PC-9 (cell line): ENCODE results near the gene SPINT3. TPM values are rescaled to one million over a fixed set of nuclear protein-coding genes. Genes with fewer than 3 reads are reported as not detected.

ENCODE experiments used
- BruUV-seq: library from RNA; stranded (reverse); fragments of 400-500 nt; replicated peaks from 2 replicates; lab custom pipeline; 2021; lab: Mats Ljungman, UMichigan
- CTCF ChIA-PET: fragments of 300-600 bp; sonication (Branson Sonifier 250); formaldehyde crosslinking; loops from one replicate; lab custom pipeline; 2022; ENCODE audit warnings: antibody characterized with exemption; lab: Charles Lee
- POLR2A ChIA-PET: fragments of 300-600 bp; sonication (Branson Sonifier 250); formaldehyde crosslinking; loops from one replicate; lab custom pipeline; 2022; ENCODE audit warnings: antibody characterized with exemption; ENCODE audit not compliant: unreplicated experiment; lab: Charles Lee
- DNase-seq, 2 experiments: peaks; one replicate each; pipeline versions ENCODE4 v3.0.0 to v3.0.0-alpha.2; 2015 to 2022; ENCODE audit warnings: mixed read lengths in 1 of 2
- H2AFZ ChIP-seq: fragments of 200-600 bp; sonication (generic); 2 replicates; pipeline ENCODE4 v1.8.1; 2017; ENCODE audit warnings: antibody characterized with exemption
- H3F3A ChIP-seq: fragments of 200-600 bp; sonication (generic); 2 replicates; pipeline ENCODE4 v1.8.1; 2017; ENCODE audit warnings: antibody characterized with exemption, mild to moderate bottlenecking, low read depth; ENCODE audit not compliant: insufficient read depth
- H3K27ac ChIP-seq: fragments of 200-600 bp; sonication (generic); 2 replicates; pipeline ENCODE4 v1.6.1; 2016; ENCODE audit warnings: mixed run types
- H3K27me3 ChIP-seq: fragments of 200-600 bp; sonication (generic); 2 replicates; pipeline ENCODE4 v1.6.1; 2016; ENCODE audit warnings: low read depth, mixed run types; ENCODE audit not compliant: insufficient read depth
- H3K36me3 ChIP-seq: fragments of 200-600 bp; sonication (generic); 2 replicates; pipeline ENCODE4 v1.6.1; 2016; ENCODE audit warnings: low read depth, mixed run types
- H3K4me1 ChIP-seq: fragments of 200-600 bp; sonication (generic); replicated peaks from 2 replicates; pipeline ENCODE4 v1.6.1; 2016; ENCODE audit warnings: mixed run types; ENCODE audit not compliant: insufficient read depth
- H3K4me2 ChIP-seq: fragments of 200-600 bp; sonication (generic); 2 replicates; pipeline ENCODE4 v1.6.1; 2017; ENCODE audit warnings: mixed run types
- H3K4me3 ChIP-seq: fragments of 200-600 bp; sonication (generic); 2 replicates; pipeline ENCODE4 v1.6.1; 2016; ENCODE audit warnings: mixed run types
- H3K79me2 ChIP-seq: fragments of 200-600 bp; sonication (generic); 2 replicates; pipeline ENCODE4 v1.6.1; 2017; ENCODE audit warnings: low read depth, mixed run types
- H3K9me2 ChIP-seq: fragments of 200-600 bp; sonication (generic); 2 replicates; pipeline ENCODE4 v1.8.1; 2017; ENCODE audit warnings: mild to moderate bottlenecking; ENCODE audit not compliant: insufficient read depth
- H3K9me3 ChIP-seq: fragments of 200-600 bp; sonication (generic); 2 replicates; pipeline ENCODE4 v1.8.1; 2016; ENCODE audit warnings: low read depth; ENCODE audit not compliant: insufficient read depth
- H4K20me1 ChIP-seq: fragments of 200-600 bp; sonication (generic); 2 replicates; pipeline ENCODE4 v1.8.1; 2017; ENCODE audit not compliant: insufficient read depth
- CTCF ChIP-seq: fragments of 200-600 bp; sonication (generic); conservative IDR thresholded peaks from 2 replicates; pipeline ENCODE4 v1.6.1; 2017; ENCODE audit warnings: mixed run types, antibody characterized with exemption, mild to moderate bottlenecking, moderate library complexity
- EZH2 ChIP-seq: fragments of 200-600 bp; sonication (generic); IDR thresholded peaks from 2 replicates; pipeline ENCODE4 v1.8.0; 2017; ENCODE audit warnings: antibody characterized with exemption, low read depth
- intact Hi-C: fragments of 100-400 bp; cut with micrococcal nuclease; formaldehyde crosslinking; loops from one replicate; pipeline ENCODE4 v1.10.0; 2022; ENCODE audit not compliant: unreplicated experiment
- total RNA-seq: library from RNA; stranded (reverse); gene quantifications from 2 replicates; pipeline ENCODE4 v1.2.3, GENCODE V29; 2021

SPINT3 gene
- total RNA-seq, 1 experiment from 2014 or later: not detected

GRCh38 chr20:45470262-45470931 lies 45.0 kb downstream of the SPINT3 start:
- peaks cover 17% of the 10 kb centered on the region; the same call in 1 of the 2 replicates for H3K36me3 ChIP-seq
- peak; percentile 63 to 82 for DNase-seq
- H3F3A ChIP-seq: 0 out of 2 replicates have a peak, but pooled peaks cover 10% of the 10 kb centered on the region
- intact Hi-C loops: no loop called here
- no peaks in the 10 kb centered on the region for H3K27me3 ChIP-seq
- peaks cover 27% of the 10 kb centered on the region for H3K79me2 ChIP-seq
- peak overlapping the region; percentile 67 for H3K4me3 ChIP-seq
- H3K4me2 ChIP-seq: peak overlapping the region; percentile 96
- H3K4me1 ChIP-seq: peaks cover 29% of the 10 kb centered on the region
- H4K20me1 ChIP-seq: no peaks in the 10 kb centered on the region
- TF ChIP-seq CTCF: no peak
- no peak for TF ChIP-seq EZH2
- peak overlapping the region; percentile 80 for H2AFZ ChIP-seq
- H3K9me3 ChIP-seq: no peaks in the 10 kb centered on the region
- no peaks in the 10 kb centered on the region for H3K9me2 ChIP-seq
- ChIA-PET CTCF (interaction anchor here (1.0 kb wide), 1 partner anchor 15 kb away, joined by 4 read pairs; no protein-coding TSS in a partner anchor), POLR2A (interaction anchor here (0.7 to 1.2 kb wide), 5 partner anchors 15 to 1141 kb away, joined by 4 to 15 read pairs (median 10); no protein-coding TSS in a partner anchor)
- peak overlapping the region; percentile 88 for H3K27ac ChIP-seq
- no TSS peak for BruUV-seq

- H2AFZ ChIP-seq: peak within 1 kb of the TSS; percentile 80
- H3K4me3 ChIP-seq: peak within 1 kb of the TSS; percentile 67
- H3K4me1 ChIP-seq: peaks cover 31% of the 10 kb centered on the region
- 0 out of 2 replicates have a peak, but pooled peaks cover 10% of the 10 kb centered on the region for H3F3A ChIP-seq
- POLR2A ChIA-PET: interaction anchor here (0.5 to 1.2 kb wide), 14 partner anchors 11 to 1140 kb away, joined by 3 to 15 read pairs (median 5); no protein-coding TSS in a partner anchor
- CTCF ChIA-PET: interaction anchor here (0.6 kb wide), 2 partner anchors 63 to 420 kb away, joined by 3 to 4 read pairs; no protein-coding TSS in a partner anchor
- peak within 1 kb of the TSS; percentile 96 for H3K4me2 ChIP-seq
- peaks cover 14% of the 10 kb centered on the region; the same call in 1 of the 2 replicates for H3K36me3 ChIP-seq
- H3K9me3 ChIP-seq: no peaks in the 10 kb centered on the region
- TF ChIP-seq CTCF (peak; percentile 40; the same call in 1 of the 2 replicates), EZH2 (no peak)
- peaks cover 23% of the 10 kb centered on the region for H3K79me2 ChIP-seq
- peak; percentile 87 for DNase-seq
- H3K27ac ChIP-seq: peak within 1 kb of the TSS; percentile 88
- intact Hi-C loops: loop anchor here (1.0 to 10.0 kb wide), 4 partner anchors 49 to 305 kb away; partner anchors contain the start of gene WFDC10A
- H3K27me3 ChIP-seq: no peaks in the 10 kb centered on the region
- BruUV-seq: TSS peak; percentile 85
- no peaks in the 10 kb centered on the region for H3K9me2 ChIP-seq
- H4K20me1 ChIP-seq: no peaks in the 10 kb centered on the region
Observed at GRCh38 chr20:45469336-45470261, 45.8 kb downstream of the SPINT3 start, which contains the start of gene WFDC2. WFDC2 (plus strand) TSS chr20:45469753; CDS start chr20:45469782, 29 bp downstream.

GRCh38 chr20:45467861-45468260 lies 47.6 kb downstream of the SPINT3 start:
- TF ChIP-seq EZH2 (no peak), CTCF (no peak)
- Histone ChIP-seq H3K79me2 (peaks cover 12% of the 10 kb centered on the region), H3K27ac (no peak overlapping the region), H2AFZ (no peak overlapping the region), H3K27me3 (no peaks in the 10 kb centered on the region), H3K9me3 (no peaks in the 10 kb centered on the region), H3K4me3 (no peak overlapping the region), H4K20me1 (no peaks in the 10 kb centered on the region), H3F3A (0 out of 2 replicates have a peak, but pooled peaks cover 10% of the 10 kb centered on the region), H3K9me2 (no peaks in the 10 kb centered on the region), H3K4me2 (no peak overlapping the region), H3K36me3 (peaks cover 14% of the 10 kb centered on the region; the same call in 1 of the 2 replicates), H3K4me1 (peaks cover 31% of the 10 kb centered on the region)
- ChIA-PET CTCF (no interaction called here), POLR2A (interaction anchor here (0.5 kb wide), 2 partner anchors 17 to 462 kb away, joined by 3 to 12 read pairs; no protein-coding TSS in a partner anchor)
- intact Hi-C loops: loop anchor here (10.0 kb wide), 2 partner anchors 157 to 307 kb away; partner anchors contain the start of gene WFDC10A
- peak in 1 of 2 experiments; percentile 11 for DNase-seq
- no TSS peak for BruUV-seq
